RPMI8226 (cell line): ENCODE measurements around the gene CRACR2A.

Source experiments
- DNase-seq: peaks from one replicate; pipeline ENCODE4 v3.0.0-alpha.2; 2015

Gene CRACR2A

DNA sequence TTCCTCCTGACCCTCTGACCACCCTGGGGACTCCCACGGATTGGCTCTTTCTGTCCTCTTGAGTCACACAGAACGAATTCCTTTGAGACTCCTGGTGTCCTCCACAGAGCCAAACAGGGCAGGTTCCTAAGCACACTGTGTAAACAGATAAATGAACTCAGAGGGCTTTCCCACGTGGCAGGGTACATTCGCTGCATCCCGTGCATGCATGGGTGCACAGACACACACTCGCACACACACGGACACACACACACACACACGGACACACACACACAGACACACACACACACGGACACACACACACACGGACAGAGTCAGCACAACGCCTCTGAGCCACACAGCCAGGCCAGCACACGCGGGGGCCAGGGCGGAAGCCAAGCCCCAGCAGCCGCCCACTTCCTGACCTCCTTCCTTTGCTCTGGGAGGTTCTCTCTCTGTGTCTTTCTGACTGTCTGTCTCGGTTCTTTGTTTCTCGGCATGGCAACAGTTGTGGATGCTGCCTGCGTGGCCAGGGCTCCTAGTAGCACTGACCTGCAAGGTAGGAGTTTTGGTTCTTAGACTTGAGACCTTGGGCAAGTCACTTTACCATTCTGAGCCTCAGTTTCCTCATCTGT, 706 bp downstream of the CRACR2A start:
- peak; percentile 63 for DNase-seq

DNA sequence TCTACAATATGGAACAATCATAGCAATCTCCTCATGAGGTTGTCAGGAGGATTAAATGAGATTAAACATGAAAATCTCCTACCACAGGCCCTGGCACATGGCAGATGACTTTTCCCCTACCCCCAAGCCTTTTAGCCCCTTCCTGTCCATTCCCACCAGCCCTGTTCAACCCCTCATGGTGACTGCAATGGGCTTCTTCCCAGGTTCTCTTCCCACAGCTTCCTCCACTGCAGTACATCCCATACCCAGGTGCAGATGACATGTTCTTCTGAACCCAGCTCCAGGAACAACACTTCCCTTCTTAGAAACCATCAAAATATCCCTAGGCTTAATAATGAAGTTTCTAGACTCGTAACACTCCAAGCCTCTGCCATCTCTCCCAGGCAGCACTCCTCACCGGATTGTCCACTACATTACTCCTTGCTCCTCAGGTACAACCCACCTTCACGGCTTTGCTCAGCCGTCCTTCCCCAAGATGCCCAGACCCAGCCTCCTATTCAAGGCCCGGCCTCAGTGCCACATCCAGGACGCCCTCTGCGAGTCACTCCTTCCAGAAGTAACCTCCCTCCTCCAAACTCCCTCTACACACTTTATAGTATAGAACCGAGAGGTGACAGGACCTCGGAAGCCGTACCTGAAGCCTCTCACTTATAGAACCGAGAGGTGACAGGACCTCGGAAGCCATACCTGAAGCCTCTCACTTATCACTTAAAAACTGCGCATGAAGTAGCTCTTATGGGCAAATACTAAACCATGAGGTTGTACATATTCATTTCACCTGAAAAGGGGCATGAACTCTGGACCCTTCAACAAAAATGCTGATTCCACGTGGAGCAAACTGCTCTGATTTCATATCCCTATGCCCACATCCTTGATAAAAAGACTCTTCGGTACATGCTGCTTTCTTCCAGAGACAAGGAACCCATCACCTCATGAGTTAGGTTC, 1.5 kb downstream of the CRACR2A start:
- DNase-seq, result no peak

DNA sequence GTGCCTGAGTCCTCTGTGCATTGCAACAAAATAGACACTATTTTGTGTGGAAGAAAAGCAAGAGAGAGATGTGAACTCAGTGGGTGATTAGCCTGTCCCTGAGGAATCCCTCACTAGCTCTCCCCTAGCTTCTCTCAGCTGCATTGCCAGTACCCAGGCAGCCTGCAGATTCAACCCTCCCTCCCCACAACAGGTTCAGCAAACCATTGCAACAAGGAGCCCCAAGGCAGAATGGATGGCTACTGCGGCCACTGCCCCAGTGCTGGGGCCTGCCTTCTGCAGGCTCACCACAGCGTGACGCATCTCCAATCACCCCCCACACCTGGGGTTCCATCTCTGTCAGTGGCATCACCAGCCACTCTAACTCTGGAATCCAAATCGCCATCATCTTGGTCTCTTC, 2.3 kb downstream of the CRACR2A start:
- no peak for DNase-seq

DNA sequence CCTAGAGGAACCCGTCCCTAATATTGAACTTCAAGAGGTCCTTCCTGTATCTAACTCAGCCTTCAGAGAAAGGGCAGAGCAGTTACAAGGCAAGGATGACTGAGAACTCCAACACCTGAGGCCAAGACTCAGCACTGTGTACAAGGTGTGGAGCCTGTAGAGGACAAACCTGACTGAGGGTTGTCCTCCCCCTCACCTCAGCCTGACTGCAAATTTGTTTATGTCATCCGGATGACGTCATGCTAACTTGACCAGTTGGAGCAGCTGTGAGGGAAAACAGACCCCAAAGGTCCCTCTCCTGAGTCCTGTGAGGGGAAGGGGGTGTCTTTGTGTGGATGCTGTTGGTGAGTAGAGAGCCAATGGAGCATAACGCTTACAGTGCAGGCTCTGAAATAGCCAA, 4.3 kb downstream of the CRACR2A start:
- no peak for DNase-seq

DNA sequence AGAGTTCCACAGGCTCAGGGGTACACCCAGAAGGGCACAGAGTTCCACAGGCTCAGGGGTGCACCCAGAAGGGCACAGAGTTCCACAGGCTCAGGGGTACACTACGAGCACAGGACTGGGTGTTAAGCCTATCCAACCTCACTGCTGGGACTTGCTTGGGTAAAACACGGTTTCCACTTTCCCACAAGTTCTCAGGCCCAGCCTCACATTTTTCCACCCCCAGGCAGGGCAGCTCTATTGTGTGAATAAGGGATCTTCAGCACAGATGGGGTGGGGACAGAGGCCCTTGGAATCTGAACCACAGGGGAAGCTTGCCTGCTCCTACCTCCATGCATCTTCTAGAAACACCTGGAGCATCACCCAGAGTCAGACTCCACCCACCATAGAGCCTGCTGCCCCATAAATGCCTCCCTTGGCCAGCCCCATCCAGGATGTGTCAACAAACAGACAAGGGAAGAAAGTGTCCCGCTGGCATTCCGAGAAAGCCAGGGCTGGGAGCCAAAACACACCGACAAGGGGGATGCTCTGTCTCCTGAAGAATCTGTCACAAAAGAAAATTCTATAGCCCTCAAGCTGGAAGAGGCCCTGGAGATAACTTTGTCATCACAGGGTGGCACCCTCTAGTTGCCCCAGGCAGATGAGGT, 4.8 kb downstream of the CRACR2A start:
- DNase-seq, result no peak

DNA sequence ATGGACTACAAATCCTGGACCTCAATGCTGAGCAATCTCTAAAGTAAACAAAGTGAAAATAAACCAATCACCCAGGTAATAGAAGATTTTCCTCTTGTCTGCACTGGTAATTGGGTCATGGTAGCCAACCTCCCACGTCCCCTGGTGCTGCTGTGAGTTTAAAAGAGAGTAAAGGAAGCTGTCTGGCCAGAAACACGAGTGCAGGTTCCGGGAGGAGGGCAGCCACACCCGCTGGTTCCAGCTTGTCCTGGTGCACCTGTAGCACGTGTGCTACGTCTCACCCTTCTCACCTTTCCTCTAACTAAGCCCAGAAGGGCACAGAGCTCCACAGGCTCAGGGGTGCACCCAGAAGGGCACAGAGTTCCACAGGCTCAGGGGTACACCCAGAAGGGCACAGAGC, 5.4 kb downstream of the CRACR2A start:
- DNase-seq, result no peak

DNA sequence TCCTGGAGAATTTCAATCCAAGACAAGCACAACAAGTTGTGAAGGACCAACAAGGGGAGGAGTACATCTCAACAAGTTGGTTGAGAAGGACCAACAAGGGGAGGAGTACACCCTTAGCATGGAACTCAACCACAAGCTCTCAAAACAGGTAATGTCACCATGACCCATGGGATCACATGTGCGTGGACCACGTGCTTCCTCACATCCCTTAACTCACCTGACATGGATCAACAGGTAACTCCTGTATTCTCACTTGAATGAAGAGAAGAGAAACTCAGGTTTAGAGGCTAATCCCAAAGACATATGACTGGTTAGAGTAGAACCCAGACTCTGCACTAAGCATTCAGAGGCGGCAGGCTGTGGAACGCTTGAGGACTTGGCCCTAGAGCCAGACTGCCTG, 6.2 kb downstream of the CRACR2A start:
- DNase-seq, result no peak

DNA sequence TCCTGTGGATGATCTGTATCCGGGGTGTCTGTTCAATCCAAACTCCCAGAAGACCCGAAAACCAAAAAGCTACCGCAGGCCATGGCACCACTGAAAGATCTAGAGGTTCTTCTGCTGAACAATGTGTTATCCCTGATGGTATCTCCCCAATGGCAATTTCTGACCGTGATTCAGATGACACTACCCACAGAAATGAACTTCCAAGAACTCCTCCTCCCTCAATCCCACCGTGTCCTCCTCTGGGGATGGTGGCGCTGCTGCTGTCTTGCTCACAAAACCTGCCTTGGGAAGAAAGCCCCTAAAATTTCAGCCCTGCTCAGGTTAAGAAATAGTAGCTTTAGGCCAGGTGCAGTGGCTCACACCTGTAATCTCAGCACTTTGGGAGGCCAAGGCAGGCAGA, 7.8 kb downstream of the CRACR2A start:
- no peak for DNase-seq

DNA sequence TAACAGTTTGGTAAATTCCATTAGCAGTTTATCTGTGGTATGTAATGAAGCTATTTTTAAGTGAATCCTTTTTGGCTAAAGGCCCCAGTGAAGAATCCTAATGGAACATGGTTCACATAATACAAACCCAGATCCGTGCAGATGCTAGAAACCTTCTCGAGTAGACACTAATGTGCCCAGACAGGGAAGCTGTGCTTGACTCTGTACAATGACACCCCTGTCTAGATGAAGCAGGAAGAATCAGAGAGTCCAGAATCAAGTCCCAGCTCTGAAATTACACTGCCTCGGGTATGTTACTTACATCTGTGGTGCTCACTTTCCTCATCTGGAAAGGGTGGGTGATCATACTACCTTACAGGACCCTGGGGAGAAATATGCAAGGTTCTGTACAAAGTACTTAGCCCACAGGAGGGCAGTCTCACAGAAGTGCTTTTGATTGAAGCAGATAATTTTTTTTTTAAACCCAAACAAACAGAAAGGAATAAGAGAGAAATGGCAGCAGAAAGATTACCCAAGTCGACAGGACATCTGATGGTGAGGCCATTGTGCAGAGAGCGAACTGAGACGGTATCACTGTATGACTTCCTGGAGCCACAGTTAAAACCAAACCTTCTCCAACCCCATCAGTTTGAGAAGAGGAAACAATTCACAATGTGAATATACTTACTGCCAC, 8.5 kb downstream of the CRACR2A start:
- DNase-seq, result no peak

DNA sequence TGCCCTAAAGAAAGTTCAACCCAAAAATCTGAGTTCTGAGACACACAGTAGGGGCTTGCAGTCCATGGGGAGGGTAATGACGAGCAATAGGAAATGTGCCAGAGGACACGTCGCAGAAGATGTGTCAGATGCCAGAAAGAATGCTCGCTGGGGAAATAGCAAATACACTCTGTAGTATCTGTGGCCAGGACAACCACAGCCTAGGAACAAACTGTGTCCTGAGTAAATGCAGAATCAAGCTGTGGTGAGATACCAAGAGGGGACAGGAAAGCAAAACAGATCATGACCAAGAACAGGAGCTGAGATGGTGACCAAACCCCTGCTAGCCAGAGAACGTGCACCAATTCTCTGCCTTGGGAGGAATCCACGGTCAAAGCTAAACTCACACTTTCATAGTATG, 9.1 kb downstream of the CRACR2A start:
- DNase-seq, result no peak

DNA sequence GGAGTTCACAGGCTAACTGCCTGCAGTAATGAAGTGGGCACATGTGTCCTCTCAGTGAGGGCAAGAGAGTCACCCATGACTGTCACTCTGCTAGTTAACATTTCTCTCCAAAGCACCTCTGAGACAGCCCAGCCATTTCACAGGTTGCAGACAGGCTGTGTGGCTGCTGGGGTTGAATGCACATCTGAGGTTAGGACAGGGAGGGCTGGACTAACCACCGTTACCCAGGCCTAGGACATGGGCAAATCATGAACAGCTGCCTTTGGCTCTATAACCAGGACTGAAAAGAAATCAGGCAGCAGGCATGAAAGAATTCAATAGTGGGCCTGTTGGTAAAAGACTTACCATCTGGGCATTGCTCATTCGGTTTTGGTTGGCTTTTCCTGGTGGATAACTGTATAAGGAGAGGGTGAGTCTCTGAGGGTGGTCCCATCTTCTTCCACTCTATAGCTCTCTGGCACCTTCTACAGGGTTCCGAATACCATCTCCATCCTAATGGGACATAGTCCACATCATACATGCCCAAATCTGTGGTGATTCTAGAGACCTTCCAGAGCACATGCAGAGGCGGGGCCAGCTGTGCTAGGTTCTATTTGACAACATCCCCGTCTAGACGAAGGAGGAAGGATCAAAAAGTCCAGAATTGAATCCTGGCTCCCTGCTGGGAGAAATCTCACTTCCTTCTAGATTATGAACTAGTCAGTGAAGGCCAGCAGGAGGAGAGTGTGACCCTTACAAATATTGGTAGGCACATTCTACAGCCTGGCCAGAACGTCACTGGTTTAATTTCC, 10.8 kb downstream of the CRACR2A start:
- no peak for DNase-seq

DNA sequence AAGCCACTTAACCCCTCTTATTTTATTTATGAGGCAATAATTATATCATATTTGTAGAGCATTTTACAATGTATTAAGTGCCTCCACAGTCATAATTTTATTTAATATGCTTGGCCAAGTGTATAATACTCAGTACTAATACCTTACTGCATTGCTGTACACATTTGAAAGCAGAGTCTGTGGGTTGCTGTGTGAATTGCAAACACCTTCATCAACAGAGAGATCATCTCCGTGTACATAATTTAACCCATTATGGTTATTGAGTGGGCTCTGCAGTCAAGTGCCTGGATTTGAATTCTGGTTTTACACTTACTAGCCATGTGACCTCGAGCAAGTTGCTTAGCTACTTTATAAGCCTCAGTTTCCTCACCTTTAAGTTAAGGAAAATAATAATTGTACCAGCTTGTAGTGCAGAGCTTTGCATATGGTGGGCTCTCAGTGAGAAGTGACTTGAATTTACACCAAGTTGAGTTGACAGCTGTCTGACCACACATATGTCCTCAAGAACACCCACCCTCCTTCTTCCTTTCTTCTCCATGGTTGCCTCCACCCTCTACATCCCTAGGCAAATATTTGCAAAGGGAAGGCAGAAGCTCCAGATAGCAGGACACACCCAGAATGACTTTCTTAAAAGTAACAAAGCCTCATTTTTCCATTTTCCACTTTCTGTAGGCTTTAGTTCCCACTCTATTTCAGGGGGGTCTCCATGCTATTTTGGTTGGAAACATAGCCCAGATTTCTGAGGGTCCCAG, 12.3 kb downstream of the CRACR2A start:
- no peak for DNase-seq

DNA sequence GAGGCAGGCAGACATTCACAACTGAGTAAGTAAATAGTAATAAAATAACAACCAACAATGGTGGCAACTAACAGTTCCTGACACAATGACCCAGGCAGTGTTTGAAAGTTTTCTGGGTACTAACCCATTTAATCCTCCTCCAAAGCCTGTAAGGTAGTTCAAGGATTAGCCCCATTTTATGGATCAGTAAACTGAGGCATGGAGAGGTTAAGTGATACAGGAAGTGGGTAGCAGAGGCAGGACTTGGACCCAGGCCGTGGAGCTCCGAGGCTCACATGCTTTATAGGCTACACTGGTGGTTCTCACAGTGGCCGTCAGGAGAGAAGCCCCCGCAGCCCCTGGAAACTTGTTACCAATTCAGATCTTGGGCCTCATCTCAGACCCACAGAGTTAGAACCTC, 17.5 kb downstream of the CRACR2A start:
- no peak for DNase-seq

DNA sequence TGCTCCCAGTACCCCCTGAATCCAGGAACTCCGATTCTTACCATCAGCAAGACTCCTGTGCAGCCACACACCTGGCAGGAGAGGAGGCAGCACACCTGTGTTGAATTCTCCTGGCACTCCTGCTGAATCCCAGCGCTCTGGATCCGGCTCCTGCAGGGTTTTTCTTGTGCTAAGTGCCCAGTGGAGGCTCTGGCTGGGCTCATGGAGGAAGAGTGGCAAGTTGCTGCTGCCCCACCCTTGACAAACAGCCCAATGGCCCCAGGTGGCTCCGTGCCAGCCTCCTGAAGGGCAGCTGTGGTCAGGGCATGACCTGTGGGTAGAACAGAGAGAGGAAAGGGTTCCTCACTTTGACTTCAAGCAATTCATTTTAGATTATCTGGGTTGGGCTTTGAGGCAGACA, 20.0 kb downstream of the CRACR2A start:
- DNase-seq, result peak; percentile 15

DNA sequence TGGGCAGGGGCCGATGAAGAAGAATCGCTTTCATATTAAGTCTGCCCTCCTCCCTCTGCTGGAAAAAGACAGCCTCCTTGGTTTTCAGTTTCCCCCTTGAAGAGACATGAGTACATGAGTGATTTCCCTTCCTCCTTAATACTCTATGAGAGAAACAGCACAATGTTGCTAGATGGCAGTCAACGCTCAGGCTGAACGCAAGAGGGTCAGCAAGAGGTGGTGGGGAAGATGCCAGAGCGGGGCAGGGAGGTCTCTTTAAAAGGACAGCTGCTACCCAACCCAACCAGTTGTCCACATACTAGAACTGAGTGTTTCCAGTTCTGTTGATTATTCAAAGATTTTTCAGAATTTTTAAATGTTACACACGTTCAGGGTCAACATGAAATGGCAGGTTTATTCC, 22.8 kb downstream of the CRACR2A start:
- no peak for DNase-seq

DNA sequence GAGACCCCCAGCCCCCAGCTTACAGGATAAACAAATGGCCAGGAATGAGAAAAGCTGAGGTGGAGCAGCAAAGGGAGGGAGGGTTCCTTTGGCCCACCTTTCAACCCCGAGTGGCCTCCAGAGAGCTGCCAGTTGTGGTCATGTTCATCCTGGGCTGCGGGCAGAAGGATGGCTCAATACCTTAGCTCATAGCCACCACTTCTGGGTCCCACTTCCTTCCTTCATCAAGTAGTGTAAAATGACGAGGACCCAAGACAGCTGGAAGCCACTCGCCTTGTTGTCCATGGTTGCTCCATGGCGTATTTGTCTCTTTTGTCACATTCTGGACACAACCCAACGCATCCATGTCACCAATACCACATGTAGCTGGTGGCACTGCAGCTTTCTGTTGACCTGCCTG, 24.2 kb downstream of the CRACR2A start:
- no peak for DNase-seq

DNA sequence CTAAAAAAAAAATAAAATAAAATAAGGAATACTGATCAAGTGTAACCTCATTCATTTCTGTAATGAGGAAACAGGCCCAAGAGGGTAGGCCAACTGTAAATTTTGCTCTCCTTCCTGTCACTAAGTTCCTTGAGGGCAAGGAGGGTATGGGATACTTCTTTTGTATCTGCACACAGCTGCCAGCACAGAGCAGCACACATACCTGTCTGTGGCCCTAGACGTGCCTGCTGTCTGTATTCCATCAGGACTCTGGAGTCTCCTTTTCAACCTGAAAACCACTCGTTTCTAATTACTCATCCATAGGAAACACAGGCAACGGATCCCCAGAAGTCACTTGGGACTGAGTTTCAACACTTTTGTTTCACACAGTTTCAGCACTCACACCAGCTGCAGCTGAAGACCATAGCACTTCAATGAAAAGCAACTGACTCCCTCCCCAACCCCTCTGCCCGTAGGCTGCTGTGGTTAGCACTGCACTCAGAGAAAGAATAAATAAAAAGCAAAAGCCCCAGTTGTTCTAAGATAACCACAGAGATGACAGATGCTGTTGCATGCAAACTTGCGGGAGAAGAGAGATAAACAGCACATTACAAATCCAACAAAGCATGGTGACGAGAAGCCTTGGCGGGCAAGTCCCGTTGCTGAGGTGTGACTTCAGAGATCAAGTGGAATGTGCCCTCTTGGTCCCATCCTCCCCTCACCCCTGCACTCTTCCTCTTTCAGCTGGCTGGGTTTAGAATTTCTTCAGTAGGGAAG, 24.9 kb downstream of the CRACR2A start:
- no peak for DNase-seq

DNA sequence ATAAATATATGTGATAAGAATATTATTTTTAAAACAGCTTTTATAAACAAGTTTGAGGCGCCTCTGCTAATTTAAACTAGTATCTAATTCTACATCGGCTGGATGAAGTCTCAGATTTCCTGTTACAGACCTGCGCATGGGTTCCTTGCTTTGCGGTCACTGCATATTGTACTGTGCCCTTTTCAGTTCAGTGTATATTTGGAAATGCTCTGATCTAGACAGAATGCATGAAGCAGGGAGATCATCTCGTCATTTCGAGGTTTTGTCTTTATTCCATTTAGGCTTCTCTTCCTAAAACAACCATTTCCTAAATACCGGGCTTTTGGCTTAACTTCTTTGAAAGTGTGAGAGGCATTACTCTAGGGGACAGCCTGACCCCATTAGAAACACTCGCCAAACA, 25.6 kb downstream of the CRACR2A start:
- DNase-seq, result no peak

DNA sequence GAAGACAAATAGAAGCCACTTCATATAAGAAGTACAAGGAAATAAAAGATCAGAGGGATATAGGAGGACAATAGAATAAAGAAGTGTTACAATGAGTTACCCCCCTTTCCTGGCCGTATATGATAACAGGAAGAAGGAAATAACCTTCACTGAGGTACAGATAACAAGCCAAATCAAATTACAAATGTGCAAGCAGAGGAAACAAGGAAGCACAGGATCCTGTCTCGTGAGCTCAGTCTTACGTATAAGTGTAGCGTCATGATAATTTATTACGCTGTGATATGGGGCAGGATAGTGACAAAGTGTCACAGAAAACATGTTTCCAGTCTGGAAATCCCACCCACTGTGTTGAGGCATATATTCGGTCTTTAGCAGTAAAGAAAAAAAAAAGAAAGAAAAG, 26.5 kb downstream of the CRACR2A start:
- DNase-seq, result no peak

DNA sequence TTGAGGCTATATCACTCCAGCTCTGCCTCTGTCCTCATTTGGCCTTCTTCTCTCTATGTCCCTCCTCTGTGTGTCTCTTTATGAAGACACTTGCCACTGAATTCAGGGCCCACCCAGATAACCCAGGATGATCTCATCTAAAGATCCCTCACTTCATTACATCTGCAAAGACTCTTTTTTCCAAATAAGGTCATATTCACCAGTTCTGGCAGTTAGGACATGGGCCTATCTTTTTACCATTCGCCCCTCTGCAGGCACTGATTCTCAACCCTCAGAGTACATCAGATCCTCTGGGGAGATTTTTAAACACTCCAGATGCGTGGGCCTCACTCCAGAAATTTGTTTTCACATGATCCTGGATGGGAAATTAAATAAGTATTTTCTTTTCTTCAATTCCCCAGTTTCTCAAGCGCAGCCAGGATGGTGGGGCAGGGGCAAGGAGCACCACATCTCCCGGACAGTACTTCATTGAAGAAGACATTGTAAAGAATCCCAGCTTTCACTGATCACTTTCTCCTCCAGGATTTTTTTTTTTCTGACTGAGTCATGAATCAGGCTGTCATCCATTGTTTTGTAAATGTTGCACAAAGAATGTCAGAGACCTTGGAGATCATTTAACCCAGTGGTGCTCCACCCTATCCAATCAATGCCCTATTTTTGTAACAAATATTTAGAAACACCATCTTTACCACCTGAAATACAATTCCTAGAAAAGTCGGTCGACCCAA, 27.4 kb downstream of the CRACR2A start:
- DNase-seq, result no peak
